GM23248 (cell line): ENCODE measurements around the gene RABL6. TPM values are rescaled to one million over a fixed set of nuclear protein-coding genes. Genes with fewer than 3 reads are reported as not detected.

Experiments used
- DNase-seq: peaks from one replicate; pipeline ENCODE4 v3.0.0-alpha.2; 2015
- H2AFZ ChIP-seq: fragments of 200-600 bp; sonication (generic); 2 replicates; pipeline ENCODE4 v1.6.1; 2016; ENCODE audit warnings: antibody characterized with exemption
- H3F3A ChIP-seq: fragments of 200-600 bp; sonication (generic); 2 replicates; pipeline ENCODE4 v1.6.1; 2016; ENCODE audit warnings: mild to moderate bottlenecking, antibody characterized with exemption, mixed run types; ENCODE audit not compliant: insufficient read depth
- H3K27ac ChIP-seq: fragments of 200-600 bp; sonication (generic); 2 replicates; pipeline ENCODE4 v1.5.1; 2016; ENCODE audit warnings: mild to moderate bottlenecking
- H3K27me3 ChIP-seq: fragments of 200-600 bp; sonication (generic); replicated peaks from 2 replicates; pipeline ENCODE4 v1.6.1; 2016; ENCODE audit warnings: mild to moderate bottlenecking; ENCODE audit not compliant: insufficient read depth
- H3K36me3 ChIP-seq: fragments of 200-600 bp; sonication (generic); 2 replicates; pipeline ENCODE4 v1.6.1; 2016; ENCODE audit warnings: low read depth, mild to moderate bottlenecking
- H3K4me1 ChIP-seq: fragments of 200-600 bp; sonication (generic); 2 replicates; pipeline ENCODE4 v1.6.1; 2016; ENCODE audit warnings: mild to moderate bottlenecking; ENCODE audit not compliant: insufficient read depth
- H3K4me2 ChIP-seq: fragments of 200-600 bp; sonication (generic); one replicate; pipeline ENCODE4 v1.6.1; 2016; ENCODE audit warnings: mild to moderate bottlenecking; ENCODE audit not compliant: unreplicated experiment
- H3K4me3 ChIP-seq: fragments of 200-600 bp; sonication (generic); 2 replicates; pipeline ENCODE4 v1.5.1; 2016; ENCODE audit warnings: mild to moderate bottlenecking
- H3K79me2 ChIP-seq: fragments of 200-600 bp; sonication (generic); 2 replicates; pipeline ENCODE4 v1.6.1; 2016; ENCODE audit warnings: mild to moderate bottlenecking; ENCODE audit not compliant: insufficient read depth
- H3K9ac ChIP-seq: fragments of 200-600 bp; sonication (generic); 2 replicates; pipeline ENCODE4 v1.6.1; 2016; ENCODE audit warnings: mild to moderate bottlenecking
- H3K9me2 ChIP-seq: fragments of 200-600 bp; sonication (generic); 2 replicates; pipeline ENCODE4 v1.6.1; 2016; ENCODE audit warnings: mixed run types, mild to moderate bottlenecking, moderate library complexity; ENCODE audit not compliant: insufficient read depth
- H3K9me3 ChIP-seq: fragments of 200-600 bp; sonication (generic); one replicate; pipeline ENCODE4 v1.6.1; 2017; ENCODE audit warnings: low read depth
- H4K20me1 ChIP-seq: fragments of 200-600 bp; sonication (generic); 2 replicates; pipeline ENCODE4 v1.6.0; 2016; ENCODE audit not compliant: insufficient read depth
- EZH2 ChIP-seq: fragments of 200-600 bp; sonication (generic); IDR thresholded peaks from 2 replicates; pipeline ENCODE4 v1.6.1; 2018; ENCODE audit warnings: antibody characterized with exemption, mild to moderate bottlenecking; ENCODE audit not compliant: insufficient read depth, poor library complexity, severe bottlenecking
- EZH2phosphoT487 ChIP-seq: fragments of 200-600 bp; sonication (generic); IDR thresholded peaks from 2 replicates; pipeline ENCODE4 v1.6.1; 2018; ENCODE audit warnings: antibody characterized with exemption, moderate library complexity, mild to moderate bottlenecking, low read depth; ENCODE audit not compliant: insufficient read depth
- WGBS, 2 experiments: methylation state at CpG; one replicate each; pipeline ENCODE4 v1.1.6; 2015 to 2017; ENCODE audit warnings: low lambda C conversion rate in 2 of 2, low coverage in 1 of 2; ENCODE audit errors: missing lambda C conversion rate in 2 of 2; 5-methylcytosine and 5-hydroxymethylcytosine counted together
- in situ Hi-C: fragments of 300-500 bp; cut with MboI; formaldehyde crosslinking; loops from 2 replicates; pipeline ENCODE4 v1.15.0; 2020
- polyA plus RNA-seq: library from polyadenylated mRNA; unstranded; fragments of >200 nt; fragmentation: Nextera tagmentation; extraction: Ambion mirVana; gene quantifications from 2 replicates; pipeline ENCODE4 v1.2.1, GENCODE V29; 2016
- total RNA-seq: library from RNA; depleted of rRNA; stranded (reverse); fragments of >200 nt; shearing (Covaris generic); gene quantifications from 2 replicates; pipeline ENCODE4 v1.2.3, GENCODE V29; 2014

Gene RABL6
- total and polyA plus RNA-seq, 2 experiments from 2014 or later: 22.0 to 81.1 TPM

DNA sequence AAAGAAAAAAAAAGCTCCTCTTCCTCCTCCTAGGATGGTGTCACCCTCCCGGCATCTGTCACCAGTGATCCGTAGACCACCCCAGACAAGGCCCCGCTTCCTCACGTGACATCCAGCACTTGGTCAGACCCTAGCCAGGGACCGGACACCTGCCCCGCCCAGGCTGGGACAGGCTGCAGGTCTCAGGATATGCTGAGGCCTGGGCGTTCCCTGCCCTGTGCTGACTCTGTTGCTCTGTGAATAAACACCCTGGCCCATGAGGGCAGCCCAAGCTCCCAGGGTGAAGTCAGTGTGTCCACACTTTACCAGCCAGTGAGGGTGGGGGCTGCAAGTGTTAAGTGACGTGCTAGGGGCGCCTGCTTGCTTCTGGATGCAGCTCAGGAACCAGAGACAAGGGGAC lies 52.8 kb downstream of the RABL6 start:
- peaks cover 9% of the 10 kb centered on the region for H3K4me1 ChIP-seq
- no peak overlapping the region for H3K4me2 ChIP-seq
- in situ Hi-C loops: no loop called here
- H3F3A ChIP-seq: no peaks in the 10 kb centered on the region
- no peaks in the 10 kb centered on the region for H4K20me1 ChIP-seq
- no peak for DNase-seq
- no peak overlapping the region for H2AFZ ChIP-seq
- no peak for TF ChIP-seq EZH2
- TF ChIP-seq EZH2phosphoT487: no peak
- no peaks in the 10 kb centered on the region for H3K27me3 ChIP-seq
- peaks cover 6% of the 10 kb centered on the region for H3K36me3 ChIP-seq
- no peaks in the 10 kb centered on the region for H3K9me3 ChIP-seq
- 96 to 98% methylated on average over 9 of the region's 9 CpGs for WGBS, 2 experiments
- H3K9me2 ChIP-seq: no peaks in the 10 kb centered on the region
- H3K27ac ChIP-seq: no peak overlapping the region
- H3K79me2 ChIP-seq: peaks cover 29% of the 10 kb centered on the region
- no peak overlapping the region for H3K9ac ChIP-seq
- H3K4me3 ChIP-seq: no peak overlapping the region

GRCh38 chr9:136860933-136861873 lies 53.5 kb downstream of the RABL6 start:
- H3K27ac ChIP-seq: no peak overlapping the region
- H4K20me1 ChIP-seq: no peaks in the 10 kb centered on the region
- WGBS, 2 experiments: 89 to 90% methylated on average over 21 of the region's 22 CpGs
- peaks cover 6% of the 10 kb centered on the region for H3K36me3 ChIP-seq
- no peak for DNase-seq
- in situ Hi-C loops: no loop called here
- H2AFZ ChIP-seq: no peak overlapping the region
- no peak overlapping the region for H3K9ac ChIP-seq
- H3F3A ChIP-seq: no peaks in the 10 kb centered on the region
- no peaks in the 10 kb centered on the region for H3K9me2 ChIP-seq
- peaks cover 34% of the 10 kb centered on the region for H3K79me2 ChIP-seq
- H3K4me3 ChIP-seq: no peak overlapping the region
- no peak overlapping the region for H3K4me2 ChIP-seq
- peaks cover 9% of the 10 kb centered on the region for H3K4me1 ChIP-seq
- H3K9me3 ChIP-seq: no peaks in the 10 kb centered on the region
- TF ChIP-seq EZH2phosphoT487 (no peak), EZH2 (no peak)
- no peaks in the 10 kb centered on the region for H3K27me3 ChIP-seq

GRCh38 chr9:136861874-136862457 lies 54.2 kb downstream of the RABL6 start:
- no peak for TF ChIP-seq EZH2phosphoT487
- no peak for TF ChIP-seq EZH2
- Histone ChIP-seq H3K4me1 (peaks cover 13% of the 10 kb centered on the region), H3K9me3 (no peaks in the 10 kb centered on the region), H3K36me3 (peaks cover 6% of the 10 kb centered on the region), H3K9ac (no peak overlapping the region), H4K20me1 (no peaks in the 10 kb centered on the region), H3K4me3 (no peak overlapping the region), H2AFZ (no peak overlapping the region), H3K27ac (no peak overlapping the region), H3K79me2 (peaks cover 39% of the 10 kb centered on the region), H3K27me3 (no peaks in the 10 kb centered on the region), H3F3A (no peaks in the 10 kb centered on the region), H3K9me2 (no peaks in the 10 kb centered on the region), H3K4me2 (no peak overlapping the region)
- 95 to 97% methylated on average over 26 of the region's 26 CpGs for WGBS, 2 experiments
- in situ Hi-C loops: no loop called here
- DNase-seq: no peak

DNA sequence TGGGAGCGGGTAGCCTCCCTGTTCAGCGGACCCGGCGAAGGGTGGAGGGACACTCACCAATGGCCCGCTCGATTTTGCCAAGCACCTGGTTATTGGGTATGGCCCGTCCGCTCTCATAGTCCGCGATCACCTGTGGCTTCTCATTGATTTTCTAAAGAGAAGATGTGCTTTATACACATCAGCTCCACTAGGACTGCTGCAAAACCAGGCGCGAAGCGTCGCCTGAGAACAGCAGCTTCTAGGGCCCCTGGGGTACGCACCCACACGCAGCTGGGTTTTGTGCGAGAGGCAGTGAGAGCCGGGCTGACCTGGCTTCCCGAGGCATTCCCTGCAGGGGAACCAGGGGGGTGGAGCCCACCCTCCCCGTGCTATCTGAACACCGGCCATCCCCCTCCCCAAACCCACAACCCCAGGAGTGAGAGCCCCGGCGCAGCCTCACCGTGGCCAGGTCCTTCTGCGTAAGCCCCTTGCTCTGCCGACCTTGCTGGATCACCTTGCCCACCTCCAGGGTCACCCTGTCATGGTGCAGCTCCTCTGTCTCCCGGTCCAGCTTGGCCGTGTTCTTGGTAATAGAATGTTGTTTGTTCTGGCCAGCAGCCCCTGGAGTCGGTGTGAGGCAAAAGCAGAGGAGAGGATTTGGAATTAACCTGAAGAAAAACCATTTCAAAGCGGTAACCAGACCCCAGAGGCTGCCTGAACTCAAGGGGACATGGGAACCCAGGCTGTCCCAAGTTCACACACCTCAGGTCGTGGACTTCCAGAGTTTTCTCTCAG lies 55.3 kb downstream of the RABL6 start:
- Histone ChIP-seq H3K4me2 (no peak overlapping the region), H4K20me1 (no peaks in the 10 kb centered on the region), H3K9ac (no peak overlapping the region), H3K79me2 (peaks cover 46% of the 10 kb centered on the region), H3K4me3 (no peak overlapping the region), H3K9me3 (no peaks in the 10 kb centered on the region), H3F3A (no peaks in the 10 kb centered on the region), H3K4me1 (peaks cover 15% of the 10 kb centered on the region), H3K27ac (no peak overlapping the region), H3K9me2 (no peaks in the 10 kb centered on the region), H3K36me3 (peaks cover 6% of the 10 kb centered on the region), H2AFZ (no peak overlapping the region), H3K27me3 (no peaks in the 10 kb centered on the region)
- in situ Hi-C loops: no loop called here
- TF ChIP-seq EZH2phosphoT487 (no peak), EZH2 (no peak)
- no peak for DNase-seq
- 94 to 96% methylated on average over 24 to 31 of the region's 31 CpGs for WGBS, 2 experiments
